Neural cell (in vitro differentiated cells): ENCODE results near the gene USP6NL. TPM values are rescaled to one million over a fixed set of nuclear protein-coding genes. Genes with fewer than 3 reads are reported as not detected.

Experiments used
- H2AFZ ChIP-seq: fragments of 200-600, 300-800 bp; sonication (generic), shearing (Covaris generic); 2 replicates; pipeline ENCODE4 v1.6.0; 2014; ENCODE audit warnings: low read depth, mild to moderate bottlenecking, antibody characterized with exemption, low read length, moderate library complexity
- H3F3A ChIP-seq: fragments of 200-600 bp; shearing (Covaris generic); 2 replicates; pipeline ENCODE4 v1.6.1; 2016; ENCODE audit warnings: mild to moderate bottlenecking, moderate library complexity, mixed read lengths, antibody characterized with exemption, low read length; ENCODE audit not compliant: insufficient read depth, poor library complexity, severe bottlenecking
- H3K27ac ChIP-seq: fragments of 200-600, 300-800 bp; sonication (generic), shearing (Covaris generic); 2 replicates; pipeline ENCODE4 v1.5.1; 2014; ENCODE audit warnings: mild to moderate bottlenecking, low read length, moderate library complexity
- H3K27me3 ChIP-seq: fragments of 300-800, 200-600 bp; sonication (generic), shearing (Covaris generic); 2 replicates; pipeline ENCODE4 v1.6.0; 2014; ENCODE audit warnings: mild to moderate bottlenecking, low read depth, low read length, moderate library complexity; ENCODE audit not compliant: insufficient read depth
- H3K36me3 ChIP-seq: fragments of 300-800, 200-600 bp; sonication (generic), shearing (Covaris generic); 2 replicates; pipeline ENCODE4 v1.5.1; 2014; ENCODE audit warnings: mild to moderate bottlenecking, antibody characterized with exemption, low read length, moderate library complexity; ENCODE audit not compliant: insufficient read depth
- H3K4me2 ChIP-seq: fragments of 300-800, 200-600 bp; sonication (generic), shearing (Covaris generic); 2 replicates; pipeline ENCODE4 v1.6.0; 2014; ENCODE audit warnings: mild to moderate bottlenecking, low read length
- H3K4me3 ChIP-seq: fragments of 300-800, 200-600 bp; sonication (generic), shearing (Covaris generic); 2 replicates; pipeline ENCODE4 v1.5.1; 2014; ENCODE audit warnings: mild to moderate bottlenecking, low read length, moderate library complexity
- H3K79me2 ChIP-seq: fragments of 200-600 bp; shearing (Covaris generic); replicated peaks from 2 replicates; pipeline ENCODE4 v1.6.0; 2014; ENCODE audit warnings: mild to moderate bottlenecking, low read length, moderate library complexity; ENCODE audit not compliant: insufficient read depth
- H3K9ac ChIP-seq: fragments of 300-800, 200-600 bp; sonication (generic), shearing (Covaris generic); 2 replicates; pipeline ENCODE4 v1.6.1; 2016; ENCODE audit warnings: mild to moderate bottlenecking, low read length, mixed read lengths
- H3K9me2 ChIP-seq: fragments of 200-600 bp; shearing (Covaris generic); 2 replicates; pipeline ENCODE4 v1.6.1; 2016; ENCODE audit warnings: mild to moderate bottlenecking, low read length, mixed read lengths; ENCODE audit not compliant: insufficient read depth
- H3K9me3 ChIP-seq: fragments of 200-600, 300-800 bp; sonication (generic), shearing (Covaris generic); 2 replicates; pipeline ENCODE4 v1.6.1; 2016; ENCODE audit warnings: mild to moderate bottlenecking, mixed run types, low read length, moderate library complexity, mixed read lengths
- H4K20me1 ChIP-seq: fragments of 200-600 bp; shearing (Covaris generic); 2 replicates; pipeline ENCODE4 v1.6.1; 2016; ENCODE audit warnings: mild to moderate bottlenecking, mixed run types; ENCODE audit not compliant: insufficient read depth
- EP300 ChIP-seq: fragments of 450-650 bp; conservative IDR thresholded peaks from 2 replicates; pipeline ENCODE4 v1.6.1; 2014; ENCODE audit warnings: antibody characterized with exemption, mild to moderate bottlenecking, moderate library complexity; ENCODE audit not compliant: poor library complexity, severe bottlenecking
- EZH2 ChIP-seq: fragments of 200-600, 300-800 bp; shearing (Covaris generic), sonication (generic); IDR thresholded peaks from 2 replicates; pipeline ENCODE4 v1.6.1; 2014; ENCODE audit warnings: antibody characterized with exemption, low read length, borderline replicate concordance, mild to moderate bottlenecking; ENCODE audit not compliant: insufficient read depth, poor library complexity, severe bottlenecking
- MXI1 ChIP-seq: fragments of 450-650 bp; conservative IDR thresholded peaks from 2 replicates; pipeline ENCODE4 v1.6.1; 2014; ENCODE audit warnings: antibody characterized with exemption, mild to moderate bottlenecking; ENCODE audit not compliant: poor library complexity, severe bottlenecking
- POLR2AphosphoS5 ChIP-seq: IDR thresholded peaks from 2 replicates; pipeline ENCODE4 v1.6.1; 2012
- RAD21 ChIP-seq: fragments of 450-650 bp; conservative IDR thresholded peaks from 2 replicates; pipeline ENCODE4 v1.6.1; 2014; ENCODE audit warnings: antibody characterized with exemption, mild to moderate bottlenecking, moderate library complexity
- REST ChIP-seq: IDR thresholded peaks from 2 replicates; pipeline ENCODE4 v1.6.1; 2012; ENCODE audit warnings: borderline replicate concordance
- SMC3 ChIP-seq: fragments of 450-650 bp; conservative IDR thresholded peaks from 2 replicates; pipeline ENCODE4 v1.6.1; 2014; ENCODE audit warnings: antibody characterized with exemption, mild to moderate bottlenecking, moderate library complexity; ENCODE audit not compliant: poor library complexity
- TAF1 ChIP-seq: IDR thresholded peaks from 2 replicates; pipeline ENCODE4 v1.6.1; 2012; ENCODE audit warnings: low read depth
- polyA plus RNA-seq: library from polyadenylated mRNA; depleted of rRNA; stranded (reverse); fragments of >200 nt; gene quantifications from 2 replicates; pipeline ENCODE4 v1.2.3, GENCODE V29; 2014
- TF ChIP-seq, protein P1 (sequence below): fragments of 450-650 bp; IDR thresholded peaks from 2 replicates; pipeline ENCODE4 v1.5.1; 2014; ENCODE audit warnings: antibody characterized with exemption, mild to moderate bottlenecking, moderate library complexity; ENCODE audit not compliant: poor library complexity, severe bottlenecking

The USP6NL gene
- polyA plus RNA-seq, 1 donor from 2014 or later, result 39.9 TPM

GRCh38 chr10:11521860-11522259 lies 89.6 kb downstream of the USP6NL start:
- TF ChIP-seq EZH2 (no peak), MXI1 (no peak), POLR2AphosphoS5 (no peak), SMC3 (no peak), TAF1 (no peak), EP300 (no peak), RAD21 (no peak), REST (no peak)
- TF ChIP-seq, protein P1, sequence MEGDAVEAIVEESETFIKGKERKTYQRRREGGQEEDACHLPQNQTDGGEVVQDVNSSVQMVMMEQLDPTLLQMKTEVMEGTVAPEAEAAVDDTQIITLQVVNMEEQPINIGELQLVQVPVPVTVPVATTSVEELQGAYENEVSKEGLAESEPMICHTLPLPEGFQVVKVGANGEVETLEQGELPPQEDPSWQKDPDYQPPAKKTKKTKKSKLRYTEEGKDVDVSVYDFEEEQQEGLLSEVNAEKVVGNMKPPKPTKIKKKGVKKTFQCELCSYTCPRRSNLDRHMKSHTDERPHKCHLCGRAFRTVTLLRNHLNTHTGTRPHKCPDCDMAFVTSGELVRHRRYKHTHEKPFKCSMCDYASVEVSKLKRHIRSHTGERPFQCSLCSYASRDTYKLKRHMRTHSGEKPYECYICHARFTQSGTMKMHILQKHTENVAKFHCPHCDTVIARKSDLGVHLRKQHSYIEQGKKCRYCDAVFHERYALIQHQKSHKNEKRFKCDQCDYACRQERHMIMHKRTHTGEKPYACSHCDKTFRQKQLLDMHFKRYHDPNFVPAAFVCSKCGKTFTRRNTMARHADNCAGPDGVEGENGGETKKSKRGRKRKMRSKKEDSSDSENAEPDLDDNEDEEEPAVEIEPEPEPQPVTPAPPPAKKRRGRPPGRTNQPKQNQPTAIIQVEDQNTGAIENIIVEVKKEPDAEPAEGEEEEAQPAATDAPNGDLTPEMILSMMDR, result no peak

DNA sequence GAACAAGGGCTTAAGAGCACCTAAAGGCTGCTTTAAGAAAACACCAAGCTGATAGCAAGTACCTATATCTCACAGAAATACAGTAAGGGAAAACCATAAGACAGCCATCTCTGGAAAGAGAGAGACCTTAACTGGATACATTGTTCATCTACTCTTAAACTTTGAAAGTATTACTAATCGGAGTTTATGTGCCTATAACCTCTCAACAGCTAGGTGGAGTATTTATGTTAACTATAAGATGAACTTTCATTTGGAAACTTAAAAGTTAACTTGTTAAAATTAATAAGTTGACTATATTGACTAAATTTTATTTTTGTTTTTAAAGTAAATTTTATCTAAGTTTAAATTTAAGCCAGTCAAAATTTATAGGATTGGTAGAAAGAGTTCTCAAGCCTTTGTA lies 90.6 kb downstream of the USP6NL start:
- no peak overlapping the region for H3K27ac ChIP-seq
- no peak overlapping the region for H3K4me2 ChIP-seq
- no peaks in the 10 kb centered on the region for H3K79me2 ChIP-seq
- TF ChIP-seq TAF1, result no peak
- no peak for TF ChIP-seq RAD21
- no peak for TF ChIP-seq MXI1
- no peak for TF ChIP-seq POLR2AphosphoS5
- no peak for TF ChIP-seq EP300
- TF ChIP-seq REST, result no peak
- no peak for TF ChIP-seq SMC3
- TF ChIP-seq, protein P1, result no peak
- TF ChIP-seq EZH2, result no peak
- no peak overlapping the region for H3K4me3 ChIP-seq
- H4K20me1 ChIP-seq, result no peaks in the 10 kb centered on the region
- no peaks in the 10 kb centered on the region for H3K27me3 ChIP-seq
- no peaks in the 10 kb centered on the region for H3F3A ChIP-seq
- H3K9me2 ChIP-seq, result no peaks in the 10 kb centered on the region
- H2AFZ ChIP-seq, result no peak overlapping the region
- H3K9me3 ChIP-seq, result no peaks in the 10 kb centered on the region
- no peak overlapping the region for H3K9ac ChIP-seq
- peaks cover 4% of the 10 kb centered on the region for H3K36me3 ChIP-seq

More at GRCh38 chr10:11521860-11522259, 89.6 kb downstream of the USP6NL start:
- H3K9me2 ChIP-seq, result no peaks in the 10 kb centered on the region
- no peaks in the 10 kb centered on the region for H3K9me3 ChIP-seq
- no peak overlapping the region for H2AFZ ChIP-seq
- no peak overlapping the region for H3K4me3 ChIP-seq
- no peaks in the 10 kb centered on the region for H4K20me1 ChIP-seq
- no peak overlapping the region for H3K9ac ChIP-seq
- H3K27ac ChIP-seq, result no peak overlapping the region
- H3K79me2 ChIP-seq, result no peaks in the 10 kb centered on the region
- H3K4me2 ChIP-seq, result no peak overlapping the region
- H3K27me3 ChIP-seq, result no peaks in the 10 kb centered on the region
- H3F3A ChIP-seq, result no peaks in the 10 kb centered on the region
- peaks cover 4% of the 10 kb centered on the region for H3K36me3 ChIP-seq
